Activated CD4-positive, alpha-beta T cell treated with anti-CD3 and anti-CD28 coated beads for 36 hours (primary cell): ENCODE results near the gene NPB. TPM values are rescaled to one million over a fixed set of nuclear protein-coding genes. Genes with fewer than 3 reads are reported as not detected.

Experiments
- ATAC-seq: fragments of 200-7000 bp; cut with Tn5 transposase; one replicate; pipeline ENCODE4 v1.10.0; 2021; ENCODE audit warnings: mild to moderate bottlenecking, moderate library complexity
- CTCF ChIA-PET: fragments of 350-600 bp; sonication (Branson Sonifier 250); formaldehyde crosslinking; loops from one replicate; lab custom pipeline; 2021; ENCODE audit warnings: antibody characterized with exemption; lab: Charles Lee
- POLR2A ChIA-PET: fragments of 350-600 bp; sonication (Branson Sonifier 250); formaldehyde crosslinking; loops from one replicate; lab custom pipeline; 2021; ENCODE audit warnings: antibody characterized with exemption, inconsistent platforms; lab: Charles Lee
- DNase-seq: peaks from one replicate; pipeline ENCODE4 v3.0.0-alpha.2; 2020
- H3K27ac Mint-ChIP-seq: one replicate; pipeline ENCODE4 v1.8.0; 2021; ENCODE audit warnings: mixed read lengths
- H3K27me3 Mint-ChIP-seq: one replicate; pipeline ENCODE4 v1.8.0; 2021; ENCODE audit warnings: mixed read lengths
- H3K36me3 Mint-ChIP-seq: one replicate; pipeline ENCODE4 v1.8.0; 2021; ENCODE audit warnings: low read depth, mixed read lengths
- H3K4me1 Mint-ChIP-seq: one replicate; pipeline ENCODE4 v1.8.0; 2021; ENCODE audit warnings: mixed read lengths
- H3K4me3 Mint-ChIP-seq: one replicate; pipeline ENCODE4 v1.8.0; 2021; ENCODE audit warnings: mild to moderate bottlenecking, moderate library complexity, mixed read lengths
- H3K9me3 Mint-ChIP-seq: one replicate; pipeline ENCODE4 v1.8.0; 2021; ENCODE audit warnings: low read depth, mixed read lengths
- intact Hi-C, 2 experiments: fragments of 100-400 bp; cut with DNase I in 1 of 2; cut with micrococcal nuclease in 1 of 2; formaldehyde crosslinking; loops; one replicate each; pipeline versions ENCODE4 v1.14.2 to v1.15.1; 2022 to 2024; cut with DNase I, micrococcal nuclease
- total RNA-seq, 2 experiments: library from RNA; stranded (reverse); gene quantifications; one replicate each; pipeline ENCODE4 v1.2.3, GENCODE V29; 2021

The NPB gene
- total RNA-seq, 2 experiments from 2014 or later, result 0.14 TPM; not detected in 1

GRCh38 chr17:81902653-81903414 is 796 bp downstream of the NPB start:
- ChIA-PET POLR2A (no interaction called here), CTCF (no interaction called here)
- Mint-ChIP-seq H3K9me3 (no peaks in the 10 kb centered on the region), H3K27me3 (peaks cover 5% of the 10 kb centered on the region), H3K36me3 (peaks cover 29% of the 10 kb centered on the region), H3K4me3 (no peak overlapping the region), H3K4me1 (peaks cover 5% of the 10 kb centered on the region), H3K27ac (no peak overlapping the region)
- ATAC-seq (peak; percentile 45), DNase-seq (no peak)
- intact Hi-C loops, result no loop called here

- H3K27ac Mint-ChIP-seq, result no peak overlapping the region
- no peak for ATAC-seq
- DNase-seq, result no peak
- H3K36me3 Mint-ChIP-seq, result peaks cover 23% of the 10 kb centered on the region
- H3K9me3 Mint-ChIP-seq, result no peaks in the 10 kb centered on the region
- H3K4me1 Mint-ChIP-seq, result peaks cover 5% of the 10 kb centered on the region
- H3K4me3 Mint-ChIP-seq, result no peak overlapping the region
- intact Hi-C loops, result no loop called here
- POLR2A ChIA-PET, result no interaction called here
- CTCF ChIA-PET, result no interaction called here
- peaks cover 5% of the 10 kb centered on the region for H3K27me3 Mint-ChIP-seq
These were observed 1.4 kb downstream of the NPB start for GRCh38 chr17:81903415-81903831.

GRCh38 chr17:81903896-81904599 is 2.0 kb downstream of the NPB start:
- H3K27me3 Mint-ChIP-seq, result peaks cover 5% of the 10 kb centered on the region
- H3K4me1 Mint-ChIP-seq, result peaks cover 5% of the 10 kb centered on the region
- H3K27ac Mint-ChIP-seq, result no peak overlapping the region
- ChIA-PET POLR2A (no interaction called here), CTCF (no interaction called here)
- no peak overlapping the region for H3K4me3 Mint-ChIP-seq
- ATAC-seq (no peak), DNase-seq (no peak)
- peaks cover 23% of the 10 kb centered on the region for H3K36me3 Mint-ChIP-seq
- intact Hi-C loops, result no loop called here
- no peaks in the 10 kb centered on the region for H3K9me3 Mint-ChIP-seq

- H3K9me3 Mint-ChIP-seq, result no peaks in the 10 kb centered on the region
- DNase-seq (no peak), ATAC-seq (no peak)
- H3K27me3 Mint-ChIP-seq, result peaks cover 5% of the 10 kb centered on the region
- H3K4me3 Mint-ChIP-seq, result no peak overlapping the region
- CTCF ChIA-PET, result interaction anchor here (0.6 kb wide), 1 partner anchor 81 kb away, joined by 3 read pairs; no protein-coding TSS in a partner anchor
- H3K27ac Mint-ChIP-seq, result no peak overlapping the region
- POLR2A ChIA-PET, result no interaction called here
- intact Hi-C loops, result no loop called here
- H3K36me3 Mint-ChIP-seq, result peaks cover 18% of the 10 kb centered on the region
- peaks cover 6% of the 10 kb centered on the region for H3K4me1 Mint-ChIP-seq
These were observed 2.8 kb downstream of the NPB start for GRCh38 chr17:81904600-81905423.

- Mint-ChIP-seq H3K27ac (no peak overlapping the region), H3K4me3 (no peak overlapping the region), H3K36me3 (peaks cover 12% of the 10 kb centered on the region), H3K27me3 (peaks cover 5% of the 10 kb centered on the region), H3K4me1 (peaks cover 11% of the 10 kb centered on the region), H3K9me3 (no peaks in the 10 kb centered on the region)
- no peak for ATAC-seq
- CTCF ChIA-PET, result interaction anchor here (0.6 to 1.4 kb wide), 2 partner anchors 36 to 80 kb away, joined by 3 read pairs; no protein-coding TSS in a partner anchor
- no peak for DNase-seq
- POLR2A ChIA-PET, result no interaction called here
- intact Hi-C loops, result no loop called here
These were observed 3.4 kb downstream of the NPB start for GRCh38 chr17:81905424-81905875.

GRCh38 chr17:81905993-81906392 is 4.0 kb downstream of the NPB start:
- intact Hi-C loops, result no loop called here
- no peak for DNase-seq
- POLR2A ChIA-PET, result no interaction called here
- H3K4me3 Mint-ChIP-seq, result no peak overlapping the region
- no peak for ATAC-seq
- H3K4me1 Mint-ChIP-seq, result peaks cover 9% of the 10 kb centered on the region
- H3K9me3 Mint-ChIP-seq, result no peaks in the 10 kb centered on the region
- peaks cover 12% of the 10 kb centered on the region for H3K36me3 Mint-ChIP-seq
- H3K27me3 Mint-ChIP-seq, result peaks cover 3% of the 10 kb centered on the region
- CTCF ChIA-PET, result interaction anchor here (1.4 kb wide), 1 partner anchor 36 kb away, joined by 3 read pairs; no protein-coding TSS in a partner anchor
- no peak overlapping the region for H3K27ac Mint-ChIP-seq

- DNase-seq (no peak), ATAC-seq (no peak)
- no peaks in the 10 kb centered on the region for H3K27me3 Mint-ChIP-seq
- no peak overlapping the region for H3K27ac Mint-ChIP-seq
- CTCF ChIA-PET, result interaction anchor here (0.6 to 1.4 kb wide), 2 partner anchors 37 to 225 kb away, joined by 3 read pairs; no protein-coding TSS in a partner anchor
- H3K9me3 Mint-ChIP-seq, result no peaks in the 10 kb centered on the region
- intact Hi-C loops, result no loop called here
- peaks cover 10% of the 10 kb centered on the region for H3K36me3 Mint-ChIP-seq
- POLR2A ChIA-PET, result no interaction called here
- H3K4me3 Mint-ChIP-seq, result no peak overlapping the region
- peaks cover 7% of the 10 kb centered on the region for H3K4me1 Mint-ChIP-seq
These were observed 4.6 kb downstream of the NPB start for GRCh38 chr17:81906476-81907218.

- intact Hi-C loops, result no loop called here
- no peak for ATAC-seq
- no peak overlapping the region for H3K27ac Mint-ChIP-seq
- POLR2A ChIA-PET, result no interaction called here
- no peaks in the 10 kb centered on the region for H3K9me3 Mint-ChIP-seq
- no peaks in the 10 kb centered on the region for H3K27me3 Mint-ChIP-seq
- peaks cover 15% of the 10 kb centered on the region for H3K36me3 Mint-ChIP-seq
- DNase-seq, result no peak
- CTCF ChIA-PET, result no interaction called here
- no peak overlapping the region for H3K4me3 Mint-ChIP-seq
- peaks cover 9% of the 10 kb centered on the region for H3K4me1 Mint-ChIP-seq
These were observed 5.4 kb downstream of the NPB start for GRCh38 chr17:81907219-81908145.

- POLR2A ChIA-PET, result no interaction called here
- intact Hi-C loops, result no loop called here
- Mint-ChIP-seq H3K4me1 (peaks cover 9% of the 10 kb centered on the region), H3K4me3 (no peak overlapping the region), H3K36me3 (peaks cover 26% of the 10 kb centered on the region), H3K27me3 (no peaks in the 10 kb centered on the region), H3K27ac (no peak overlapping the region), H3K9me3 (no peaks in the 10 kb centered on the region)
- ATAC-seq, result no peak
- CTCF ChIA-PET, result no interaction called here
- DNase-seq, result no peak
These were observed 6.8 kb downstream of the NPB start for GRCh38 chr17:81908793-81909192.

GRCh38 chr17:81909231-81909630 is 7.2 kb downstream of the NPB start:
- ATAC-seq (no peak), DNase-seq (no peak)
- Mint-ChIP-seq H3K36me3 (peaks cover 27% of the 10 kb centered on the region), H3K9me3 (no peaks in the 10 kb centered on the region), H3K27ac (no peak overlapping the region), H3K27me3 (no peaks in the 10 kb centered on the region), H3K4me3 (peak overlapping the region; percentile 79), H3K4me1 (peaks cover 9% of the 10 kb centered on the region)
- intact Hi-C loops, result no loop called here
- ChIA-PET POLR2A (no interaction called here), CTCF (interaction anchor here (0.5 kb wide), 1 partner anchor 517 kb away, joined by 3 read pairs; no protein-coding TSS in a partner anchor)
